Liver (tissue), 9 donors: ENCODE results near the gene TWNK. TPM values are rescaled to one million over a fixed set of nuclear protein-coding genes. Genes with fewer than 3 reads are reported as not detected.

ENCODE experiments used
- DNase-seq: peaks from one replicate; pipeline ENCODE4 v3.0.0-alpha.2; 2017; ENCODE audit warnings: low spot score
- H3K27ac ChIP-seq, 2 donors: one replicate each; pipeline ENCODE4 v1.7.0; 2013; ENCODE audit warnings: inconsistent platforms in 2 of 2, low read length in 2 of 2, control low read depth in 1 of 2, low read depth in 1 of 2, mild to moderate bottlenecking in 1 of 2
- H3K27me3 ChIP-seq, 4 donors: one replicate each; pipeline versions ENCODE4 v1.6.1 to v1.7.0; 2013; ENCODE audit warnings: low read length in 3 of 4, inconsistent platforms in 1 of 4, mild to moderate bottlenecking in 1 of 4, moderate library complexity in 1 of 4; ENCODE audit not compliant: control insufficient read depth in 4 of 4, insufficient read depth in 4 of 4
- H3K36me3 ChIP-seq, 4 donors: one replicate each; pipeline versions ENCODE4 v1.6.1 to v1.7.0; 2013; ENCODE audit warnings: low read length in 3 of 4, mild to moderate bottlenecking in 3 of 4, low read depth in 1 of 4, moderate library complexity in 1 of 4; ENCODE audit not compliant: control insufficient read depth in 4 of 4, insufficient read depth in 3 of 4
- H3K4me1 ChIP-seq, 4 donors: one replicate each; pipeline versions ENCODE4 v1.6.1 to v1.7.0; 2013; ENCODE audit warnings: low read length in 3 of 4, mild to moderate bottlenecking in 3 of 4, moderate library complexity in 1 of 4; ENCODE audit not compliant: control insufficient read depth in 4 of 4, insufficient read depth in 4 of 4
- H3K4me3 ChIP-seq, 3 donors: one replicate each; pipeline versions ENCODE4 v1.6.1 to v1.7.0; 2013; ENCODE audit warnings: low read length in 3 of 3, control low read depth in 1 of 3, low read depth in 1 of 3, mild to moderate bottlenecking in 1 of 3
- H3K9ac ChIP-seq, 2 donors: one replicate each; pipeline ENCODE4 v1.7.0; 2013; ENCODE audit warnings: low read length in 2 of 2, mild to moderate bottlenecking in 2 of 2, moderate library complexity in 2 of 2, control low read depth in 1 of 2, low read depth in 1 of 2
- H3K9me3 ChIP-seq, 4 donors: one replicate each; pipeline versions ENCODE4 v1.6.1 to v1.7.0; 2013; ENCODE audit warnings: low read length in 3 of 4; ENCODE audit not compliant: control insufficient read depth in 4 of 4
- CTCF ChIP-seq: fragments of 150-350 bp; IDR thresholded peaks from 2 replicates; pipeline ENCODE4 v1.5.1; 2017; ENCODE audit warnings: improper control_type of control experiment, low read depth, low read length; ENCODE audit not compliant: missing input control
- EGR1 ChIP-seq, 2 donors: IDR thresholded peaks; 2 replicates each; pipeline ENCODE4 v1.6.1; 2016 to 2018; ENCODE audit warnings: antibody characterized with exemption in 2 of 2, low read depth in 2 of 2
- GABPA ChIP-seq, 2 donors: IDR thresholded peaks in 1 of 2; conservative IDR thresholded peaks in 1 of 2; 2 replicates each; pipeline ENCODE4 v1.6.1; 2016; ENCODE audit warnings: antibody characterized with exemption in 2 of 2, mild to moderate bottlenecking in 1 of 2, moderate library complexity in 1 of 2
- HNF4A ChIP-seq, 2 donors: conservative IDR thresholded peaks; 2 replicates each; pipeline ENCODE4 v1.6.1; 2016; ENCODE audit warnings: antibody characterized with exemption in 2 of 2, mild to moderate bottlenecking in 2 of 2
- HNF4G ChIP-seq: IDR thresholded peaks from 2 replicates; pipeline ENCODE4 v1.6.1; 2016; ENCODE audit warnings: antibody characterized with exemption
- JUND ChIP-seq, 2 donors: IDR thresholded peaks; 2 replicates each; pipeline ENCODE4 v1.6.1; 2016; ENCODE audit warnings: antibody characterized with exemption in 2 of 2
- MAX ChIP-seq: IDR thresholded peaks from 2 replicates; pipeline ENCODE4 v1.6.1; 2016; ENCODE audit warnings: antibody characterized with exemption
- NR2F2 ChIP-seq: IDR thresholded peaks from 2 replicates; pipeline ENCODE4 v1.6.1; 2016; ENCODE audit warnings: antibody characterized with exemption
- RAD21 ChIP-seq, 2 donors: IDR thresholded peaks; 2 replicates each; pipeline ENCODE4 v1.6.1; 2016; ENCODE audit warnings: antibody characterized with exemption in 2 of 2, mild to moderate bottlenecking in 2 of 2
- REST ChIP-seq: IDR thresholded peaks from 2 replicates; pipeline ENCODE4 v1.6.1; 2016; ENCODE audit warnings: antibody characterized with exemption, mild to moderate bottlenecking
- RXRA ChIP-seq, 2 donors: IDR thresholded peaks; 2 replicates each; pipeline ENCODE4 v1.6.1; 2017 to 2018; ENCODE audit warnings: antibody characterized with exemption in 2 of 2, mild to moderate bottlenecking in 1 of 2
- SP1 ChIP-seq: IDR thresholded peaks from 2 replicates; pipeline ENCODE4 v1.6.1; 2018; ENCODE audit warnings: antibody characterized with exemption, mild to moderate bottlenecking
- TAF1 ChIP-seq: conservative IDR thresholded peaks from 2 replicates; pipeline ENCODE4 v1.6.1; 2016; ENCODE audit warnings: antibody characterized with exemption, mild to moderate bottlenecking
- YY1 ChIP-seq: IDR thresholded peaks from 2 replicates; pipeline ENCODE4 v1.6.1; 2016; ENCODE audit warnings: antibody characterized with exemption, mild to moderate bottlenecking
- WGBS: extraction: QIAGEN DNeasy Blood & Tissue Kit; methylation state at CpG from one replicate; pipeline ENCODE4 v1.1.7; 2013; 5-methylcytosine and 5-hydroxymethylcytosine counted together
- polyA plus RNA-seq, 2 donors: library from polyadenylated mRNA; stranded (reverse) in 1 of 2; unstranded in 1 of 2; fragments of 200-250 nt in 1 of 2; fragments of >200 nt in 1 of 2; fragmentation: Nextera tagmentation in 1 of 2; extraction: Ambion mirVana in 1 of 2; gene quantifications; one replicate each; pipeline versions ENCODE4 v1.2.1 to v1.2.3, GENCODE V29; 2013 to 2015
- total RNA-seq, 2 donors: library from RNA; depleted of rRNA; stranded (reverse); fragments of >200 nt; gene quantifications; one replicate each; pipeline ENCODE4 v1.2.3, GENCODE V29; 2014
- TF ChIP-seq, protein P1 (sequence below): IDR thresholded peaks from 2 replicates; pipeline ENCODE4 v1.6.1; 2016; ENCODE audit warnings: antibody characterized with exemption
- TF ChIP-seq, protein P2 (sequence below): IDR thresholded peaks from 2 replicates; pipeline ENCODE4 v1.6.1; 2016; ENCODE audit warnings: antibody characterized with exemption
- donor health status: healthy.
- donor health status: healthy.
- donor health status: healthy.
- donor health status: healthy.
- donor health status: healthy.

The TWNK gene
- total and polyA plus RNA-seq, 4 donors, result 1.6 to 6.2 (median 4.4) TPM

DNA sequence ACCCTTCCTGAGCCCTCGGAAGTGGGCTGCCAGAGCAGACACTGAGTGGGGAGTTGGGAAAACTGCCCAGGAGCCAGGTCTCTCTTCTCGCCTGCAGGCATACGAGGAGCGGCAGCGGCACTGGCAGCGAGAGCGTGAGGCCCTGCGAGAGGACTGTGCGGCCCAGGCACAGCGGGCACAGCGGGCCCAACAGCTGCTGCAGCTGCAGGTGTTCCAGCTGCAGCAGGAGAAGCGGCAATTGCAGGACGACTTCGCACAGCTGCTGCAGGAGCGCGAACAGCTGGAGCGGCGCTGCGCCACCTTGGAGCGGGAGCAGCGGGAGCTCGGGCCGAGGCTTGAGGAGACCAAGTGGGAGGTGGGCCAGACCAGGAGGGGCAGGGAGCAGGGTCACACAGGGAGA lies 18.0 kb downstream of the TWNK start (continued):
- no peak for TF ChIP-seq REST
- TF ChIP-seq JUND (IDR thresholded peaks at IDR 0.05), result no peak
- no peak for TF ChIP-seq TAF1

GRCh38 chr10:101005869-101006567 lies 18.7 kb downstream of the TWNK start:
- peaks cover 0 to 3% (median 0%) of the 10 kb centered on the region in 4 donors for H3K4me1 ChIP-seq

DNA sequence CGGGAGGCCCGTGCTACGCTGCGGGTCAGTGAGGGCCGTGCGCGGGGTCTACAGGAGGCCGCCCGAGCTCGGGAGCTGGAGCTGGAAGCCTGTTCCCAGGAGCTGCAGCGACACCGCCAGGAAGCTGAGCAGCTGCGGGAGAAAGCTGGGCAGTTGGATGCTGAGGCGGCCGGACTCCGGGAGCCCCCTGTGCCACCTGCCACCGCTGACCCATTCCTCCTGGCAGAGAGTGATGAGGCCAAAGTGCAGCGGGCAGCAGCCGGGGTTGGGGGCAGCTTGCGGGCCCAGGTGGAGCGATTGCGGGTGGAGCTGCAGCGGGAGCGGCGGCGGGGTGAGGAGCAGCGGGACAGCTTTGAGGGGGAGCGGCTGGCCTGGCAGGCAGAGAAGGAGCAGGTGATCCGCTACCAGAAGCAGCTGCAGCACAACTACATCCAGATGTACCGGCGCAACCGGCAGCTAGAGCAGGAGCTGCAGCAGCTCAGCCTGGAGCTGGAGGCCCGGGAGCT lies 19.3 kb downstream of the TWNK start:
- no peak for DNase-seq
- Histone ChIP-seq H3K4me1 (peaks cover 0 to 3% (median 0%) of the 10 kb centered on the region in 4 donors), H3K36me3 (peaks cover 0 to 14% (median under 1%) of the 10 kb centered on the region in 4 donors), H3K27me3 (no peaks in the 10 kb centered on the region), H3K4me3 (no peak overlapping the region), H3K27ac (no peak overlapping the region), H3K9ac (no peak overlapping the region), H3K9me3 (no peaks in the 10 kb centered on the region)
- no peak for TF ChIP-seq RAD21 (IDR thresholded peaks at IDR 0.05)
- TF ChIP-seq HNF4G, result no peak
- TF ChIP-seq CTCF, result no peak
- TF ChIP-seq, protein P1, sequence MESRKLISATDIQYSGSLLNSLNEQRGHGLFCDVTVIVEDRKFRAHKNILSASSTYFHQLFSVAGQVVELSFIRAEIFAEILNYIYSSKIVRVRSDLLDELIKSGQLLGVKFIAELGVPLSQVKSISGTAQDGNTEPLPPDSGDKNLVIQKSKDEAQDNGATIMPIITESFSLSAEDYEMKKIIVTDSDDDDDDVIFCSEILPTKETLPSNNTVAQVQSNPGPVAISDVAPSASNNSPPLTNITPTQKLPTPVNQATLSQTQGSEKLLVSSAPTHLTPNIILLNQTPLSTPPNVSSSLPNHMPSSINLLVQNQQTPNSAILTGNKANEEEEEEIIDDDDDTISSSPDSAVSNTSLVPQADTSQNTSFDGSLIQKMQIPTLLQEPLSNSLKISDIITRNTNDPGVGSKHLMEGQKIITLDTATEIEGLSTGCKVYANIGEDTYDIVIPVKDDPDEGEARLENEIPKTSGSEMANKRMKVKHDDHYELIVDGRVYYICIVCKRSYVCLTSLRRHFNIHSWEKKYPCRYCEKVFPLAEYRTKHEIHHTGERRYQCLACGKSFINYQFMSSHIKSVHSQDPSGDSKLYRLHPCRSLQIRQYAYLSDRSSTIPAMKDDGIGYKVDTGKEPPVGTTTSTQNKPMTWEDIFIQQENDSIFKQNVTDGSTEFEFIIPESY, result no peak
- no peak for TF ChIP-seq JUND (IDR thresholded peaks at IDR 0.05)
- no peak for TF ChIP-seq EGR1 (IDR thresholded peaks at IDR 0.05; ENCODE audit: low read depth in 2 of 2)
- TF ChIP-seq TAF1, result no peak
- no peak for TF ChIP-seq GABPA (IDR thresholded peaks at IDR 0.05 in 1 of 2, conservative IDR thresholded peaks at IDR 0.05 in 1 of 2)
- no peak for TF ChIP-seq REST
- WGBS, result 92% methylated on average over 33 of the region's 33 CpGs

More at GRCh38 chr10:101005869-101006567, 18.7 kb downstream of the TWNK start:
- TF ChIP-seq HNF4A (conservative IDR thresholded peaks at IDR 0.05) (no peak), YY1 (no peak), GABPA (IDR thresholded peaks at IDR 0.05 in 1 of 2, conservative IDR thresholded peaks at IDR 0.05 in 1 of 2) (no peak), NR2F2 (no peak), SP1 (no peak), RXRA (IDR thresholded peaks at IDR 0.05) (no peak), EGR1 (IDR thresholded peaks at IDR 0.05; ENCODE audit: low read depth in 2 of 2) (no peak), MAX (no peak)
- TF ChIP-seq, protein P2, sequence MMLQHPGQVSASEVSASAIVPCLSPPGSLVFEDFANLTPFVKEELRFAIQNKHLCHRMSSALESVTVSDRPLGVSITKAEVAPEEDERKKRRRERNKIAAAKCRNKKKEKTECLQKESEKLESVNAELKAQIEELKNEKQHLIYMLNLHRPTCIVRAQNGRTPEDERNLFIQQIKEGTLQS, result no peak
- H3K4me3 ChIP-seq, result no peak overlapping the region
- H3K9me3 ChIP-seq, result no peaks in the 10 kb centered on the region
- no peaks in the 10 kb centered on the region for H3K27me3 ChIP-seq
- 99% methylated on average over 4 of the region's 4 CpGs for WGBS
- DNase-seq, result no peak
- peaks cover 0 to 14% (median under 1%) of the 10 kb centered on the region in 4 donors for H3K36me3 ChIP-seq
- H3K27ac ChIP-seq, result no peak overlapping the region
- H3K9ac ChIP-seq, result no peak overlapping the region
